GM21825 (cell line): Measurements from ENCODE around the gene ARG2.
A peak's percentile ranks its signal among the peaks of the same experiment; 100 is the strongest.

Source experiments
- ATAC-seq: cut with Tn5 transposase; IDR thresholded peaks from one replicate; pipeline ENCODE4 v1.9.1; 2021; ENCODE audit warnings: mild to moderate bottlenecking, moderate library complexity; ENCODE audit not compliant: unreplicated experiment

Gene ARG2

DNA sequence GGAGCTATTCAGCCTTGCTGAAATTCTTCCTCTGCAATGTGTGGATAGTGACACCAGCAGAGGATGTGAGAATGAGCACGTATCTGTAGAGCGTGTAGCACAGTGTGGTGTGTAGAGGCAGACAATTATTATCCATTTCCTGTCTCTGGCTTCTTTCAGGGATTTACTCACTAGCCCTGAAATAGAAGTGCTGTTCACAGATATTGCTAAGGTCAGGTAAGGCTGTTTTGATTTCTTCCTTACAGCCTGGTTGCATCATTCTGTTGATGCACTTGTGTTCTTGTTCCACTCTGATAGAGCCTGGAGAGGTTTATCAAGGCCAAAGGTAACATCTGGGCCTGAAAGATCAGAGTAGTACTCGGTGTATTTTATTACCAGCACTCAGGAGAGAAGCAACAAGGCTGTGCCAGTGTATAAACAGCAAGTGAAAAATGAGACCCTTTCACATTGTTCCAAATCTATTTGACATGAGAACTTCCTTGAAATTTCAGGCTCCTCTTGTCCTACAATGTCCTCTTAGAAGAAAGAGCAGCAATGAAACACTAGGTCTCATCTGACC is 16.7 kb downstream of the ARG2 start:
- ATAC-seq, result peak; percentile 77

DNA sequence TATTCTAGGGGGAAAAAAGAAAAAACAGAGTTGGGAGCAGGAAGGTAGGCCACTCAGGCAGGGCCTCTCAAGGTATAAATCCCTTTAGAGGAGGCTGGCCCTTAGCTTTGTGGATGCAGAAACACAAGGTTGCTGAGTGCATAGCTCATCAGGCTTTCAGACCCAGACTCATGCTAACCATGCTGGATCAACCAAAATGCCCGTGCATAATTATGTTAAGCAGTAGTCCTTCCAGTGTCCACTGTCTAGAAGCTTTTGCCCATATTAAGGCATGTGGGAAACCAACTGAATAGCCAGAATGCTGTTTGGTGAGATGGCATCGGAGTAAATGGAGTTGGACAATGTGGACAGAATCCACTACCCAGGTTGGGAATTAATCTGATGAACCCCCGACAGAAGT is 18.9 kb downstream of the ARG2 start:
- ATAC-seq, result no peak

DNA sequence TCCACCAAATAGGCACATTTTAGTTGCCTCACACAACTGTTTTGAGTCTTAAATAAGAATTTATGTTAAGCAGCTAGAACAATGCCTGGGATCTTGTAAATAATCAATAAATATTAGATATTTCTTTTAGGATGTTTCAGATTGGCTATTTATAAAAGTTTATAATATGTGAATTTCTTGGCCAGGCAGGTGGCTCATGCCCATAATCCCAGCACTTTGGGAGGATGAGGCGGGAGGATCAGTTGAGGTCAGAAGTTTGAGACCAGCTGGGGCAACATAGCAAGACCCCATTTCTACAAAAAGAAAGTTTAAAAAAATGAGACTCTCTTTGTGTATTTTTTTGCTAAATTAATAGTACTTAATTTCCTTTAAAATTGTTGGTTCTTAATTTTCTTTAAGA is 21.8 kb downstream of the ARG2 start:
- no peak for ATAC-seq

DNA sequence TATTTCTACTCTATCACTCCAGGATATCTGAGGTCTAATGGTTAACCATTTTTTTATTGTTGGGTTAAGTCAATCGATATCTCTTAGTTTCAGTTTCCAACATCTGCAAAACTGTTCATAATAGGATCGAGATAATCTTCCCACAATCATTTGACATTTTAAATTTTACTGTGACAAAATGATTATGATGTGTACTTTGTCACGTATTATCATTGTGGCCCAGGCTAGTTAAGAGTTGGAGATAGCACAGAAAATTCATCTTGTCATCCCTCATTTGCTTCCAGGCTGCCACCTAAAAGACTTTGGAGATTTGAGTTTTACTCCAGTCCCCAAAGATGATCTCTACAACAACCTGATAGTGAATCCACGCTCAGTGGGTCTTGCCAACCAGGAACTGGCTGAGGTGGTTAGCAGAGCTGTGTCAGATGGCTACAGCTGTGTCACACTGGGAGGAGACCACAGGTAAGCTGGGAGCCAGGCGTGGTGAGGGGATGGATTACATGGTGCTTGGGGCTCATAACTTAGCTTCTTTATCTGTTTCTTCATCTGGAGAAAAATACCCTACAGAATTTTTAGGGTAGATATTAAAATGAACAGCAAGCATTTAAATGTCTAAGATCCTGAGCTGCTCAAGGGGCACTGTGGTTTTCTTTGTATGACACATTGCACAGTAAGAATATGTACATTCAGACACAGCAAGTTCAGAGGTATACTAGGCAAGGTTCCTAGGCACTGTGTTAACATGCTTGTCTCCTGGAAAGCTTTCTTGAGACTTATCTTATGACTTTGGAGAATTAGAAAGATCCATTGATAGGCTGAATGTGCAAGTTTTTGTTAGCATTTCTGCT is 22.4 kb downstream of the ARG2 start:
- no peak for ATAC-seq

DNA sequence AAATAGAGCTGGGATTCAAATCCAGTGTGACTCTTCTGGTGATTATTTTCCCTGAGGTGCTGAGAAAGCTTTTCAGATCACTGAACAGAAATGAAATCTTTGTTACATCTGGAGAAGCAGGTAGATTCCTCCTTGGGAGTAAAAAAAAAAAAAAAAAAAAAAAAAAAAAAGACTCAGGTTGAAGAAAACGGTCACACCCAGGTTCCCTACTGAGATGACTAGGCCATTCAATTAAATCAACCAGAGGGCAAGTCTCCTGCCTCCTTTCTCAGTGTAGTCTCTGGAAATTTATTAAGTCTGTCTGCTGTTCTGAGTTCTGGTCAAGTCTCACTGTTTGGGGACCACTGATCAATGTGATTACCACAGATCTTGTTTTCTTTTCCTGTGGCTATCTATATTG is 24.0 kb downstream of the ARG2 start:
- no peak for ATAC-seq

DNA sequence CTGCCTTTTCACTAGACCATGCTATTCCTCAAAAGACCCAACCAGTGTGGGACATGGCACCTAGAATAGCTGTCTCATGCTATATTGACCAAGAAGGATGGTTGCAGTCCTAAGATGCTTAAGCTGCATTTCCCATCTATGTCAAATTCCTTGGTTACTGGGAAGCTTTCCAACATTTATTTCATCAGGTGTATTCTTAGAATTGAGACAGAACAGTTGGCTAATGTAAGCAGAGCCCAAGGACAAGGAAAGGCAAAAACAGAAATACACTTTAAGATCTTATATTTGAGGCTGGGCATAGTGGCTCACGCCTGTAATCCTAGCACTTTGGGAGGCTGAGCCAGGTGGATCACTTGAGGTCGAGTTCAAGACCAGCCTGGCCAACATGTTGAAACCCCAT is 24.7 kb downstream of the ARG2 start:
- no peak for ATAC-seq

DNA sequence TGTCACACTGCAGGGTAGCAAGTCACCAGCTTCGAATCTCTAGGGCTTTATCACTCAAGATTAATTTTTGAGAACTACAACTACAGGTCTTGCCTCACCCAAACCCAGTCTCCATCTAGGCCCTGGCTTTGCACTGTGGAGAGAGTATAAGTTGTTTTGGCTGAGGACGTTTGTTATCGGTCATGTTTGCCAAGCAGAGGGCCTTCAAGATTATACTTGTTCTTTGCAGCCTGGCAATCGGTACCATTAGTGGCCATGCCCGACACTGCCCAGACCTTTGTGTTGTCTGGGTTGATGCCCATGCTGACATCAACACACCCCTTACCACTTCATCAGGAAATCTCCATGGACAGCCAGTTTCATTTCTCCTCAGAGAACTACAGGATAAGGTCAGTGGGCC is 25.7 kb downstream of the ARG2 start:
- ATAC-seq, result no peak

DNA sequence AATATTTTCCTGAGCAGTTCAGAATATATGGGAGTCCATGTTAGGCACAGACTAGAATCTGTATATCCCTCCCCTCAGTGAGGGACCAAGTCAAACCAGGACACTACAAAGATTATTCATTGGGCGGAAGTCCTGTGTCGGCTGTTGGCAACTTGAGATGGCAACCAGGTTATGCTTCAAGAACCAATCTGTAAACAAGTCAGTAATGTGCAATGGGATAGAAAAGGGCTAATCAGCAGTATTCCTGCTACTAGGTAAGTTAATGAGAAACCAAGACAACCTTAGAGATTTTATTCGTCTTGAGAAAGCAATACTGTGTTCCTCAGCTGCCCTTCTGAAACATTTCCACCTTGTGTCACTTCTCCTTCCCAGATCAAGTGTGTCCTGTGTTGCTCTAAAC is 26.4 kb downstream of the ARG2 start:
- no peak for ATAC-seq

DNA sequence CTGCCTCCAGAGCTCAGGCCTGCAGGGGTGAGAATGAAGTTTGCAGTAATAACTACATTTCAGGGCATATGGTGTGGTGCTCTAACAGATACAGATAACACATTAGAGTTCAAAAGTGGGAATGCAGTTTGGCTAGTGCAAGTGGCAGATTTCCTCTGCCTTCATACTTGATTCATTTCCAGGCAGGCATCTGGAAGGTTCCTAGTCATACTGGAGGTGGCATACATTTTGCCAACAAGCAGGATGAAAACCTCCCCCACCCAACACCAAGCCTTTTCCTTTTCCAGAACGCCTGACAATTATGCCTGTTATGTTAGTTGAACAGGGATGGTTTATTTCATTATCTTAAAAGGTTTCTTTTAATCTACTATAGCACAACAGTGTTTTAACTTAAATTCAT is 30.4 kb downstream of the ARG2 start:
- ATAC-seq, result no peak

DNA sequence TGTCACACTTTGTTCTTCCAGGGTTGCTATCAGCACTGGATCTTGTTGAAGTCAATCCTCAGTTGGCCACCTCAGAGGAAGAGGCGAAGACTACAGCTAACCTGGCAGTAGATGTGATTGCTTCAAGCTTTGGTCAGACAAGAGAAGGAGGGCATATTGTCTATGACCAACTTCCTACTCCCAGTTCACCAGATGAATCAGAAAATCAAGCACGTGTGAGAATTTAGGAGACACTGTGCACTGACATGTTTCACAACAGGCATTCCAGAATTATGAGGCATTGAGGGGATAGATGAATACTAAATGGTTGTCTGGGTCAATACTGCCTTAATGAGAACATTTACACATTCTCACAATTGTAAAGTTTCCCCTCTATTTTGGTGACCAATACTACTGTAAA is 31.0 kb downstream of the ARG2 start:
- ATAC-seq, result no peak

DNA sequence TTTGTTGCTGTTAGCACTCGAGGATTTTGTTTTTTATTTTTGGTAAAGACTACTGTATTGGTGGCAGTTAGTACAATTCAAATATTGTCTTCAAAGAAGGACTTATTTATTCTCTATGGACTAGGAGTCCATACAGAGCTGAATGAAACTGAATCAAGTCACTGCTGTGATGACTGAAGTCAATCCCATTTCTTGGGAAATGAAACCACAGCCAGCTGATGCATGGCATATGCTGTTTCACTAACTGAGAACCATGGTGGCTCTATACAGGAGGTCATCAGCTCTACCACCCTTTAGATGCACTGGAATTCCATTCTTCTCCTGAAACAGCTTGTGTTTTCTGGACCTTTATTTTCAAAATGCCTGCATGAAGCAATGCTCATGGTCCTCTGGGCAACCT is 32.5 kb downstream of the ARG2 start:
- ATAC-seq, result no peak

DNA sequence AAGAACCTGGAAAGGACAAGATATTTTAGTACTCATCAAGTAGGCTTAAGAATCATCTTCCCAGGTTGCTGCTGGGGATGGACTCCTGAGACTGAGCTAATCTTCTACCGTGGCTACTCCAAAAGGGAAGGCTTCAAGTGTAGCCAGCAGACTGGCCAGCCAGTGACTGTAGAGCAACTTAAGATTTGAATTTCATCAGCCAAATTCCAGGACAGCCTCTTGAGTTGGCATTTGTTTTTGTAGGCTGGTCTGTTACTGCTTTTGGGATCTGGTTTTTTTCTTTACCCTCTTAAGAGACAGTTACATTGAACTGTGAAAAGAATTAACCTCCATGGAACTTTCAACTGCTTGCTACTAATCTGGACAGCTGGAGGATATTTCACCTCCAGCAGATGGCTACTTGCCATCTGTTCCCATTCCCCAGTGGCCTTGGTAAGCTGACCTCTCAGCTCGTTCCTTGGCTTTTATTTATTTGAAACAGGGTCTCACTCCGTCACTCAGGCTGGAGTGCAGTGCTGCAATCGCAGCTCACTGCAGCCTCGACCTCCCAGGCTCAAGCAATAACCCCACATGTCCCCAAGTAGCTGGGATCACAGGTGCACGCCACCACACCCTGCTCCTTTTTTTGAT is 34.0 kb downstream of the ARG2 start:
- ATAC-seq, result no peak

DNA sequence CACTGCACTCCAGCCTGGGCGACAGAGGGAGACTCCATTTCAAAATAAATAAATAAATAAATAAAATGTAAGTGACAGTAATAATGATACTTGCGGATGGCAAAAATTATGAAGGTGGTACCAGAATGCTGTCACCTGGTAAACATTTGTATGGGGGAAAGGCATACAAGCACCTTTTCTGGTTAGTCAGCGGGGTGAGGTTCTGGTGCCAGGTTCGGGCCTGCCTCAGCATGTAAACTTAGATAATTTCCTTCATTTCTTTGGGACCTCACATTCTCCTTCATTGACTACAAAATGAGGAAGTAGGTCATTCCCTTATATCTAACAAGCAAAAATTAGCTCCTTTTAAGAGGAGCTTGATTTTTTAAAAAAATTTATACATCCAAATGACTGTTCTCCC is 43.9 kb downstream of the ARG2 start:
- ATAC-seq, result no peak

DNA sequence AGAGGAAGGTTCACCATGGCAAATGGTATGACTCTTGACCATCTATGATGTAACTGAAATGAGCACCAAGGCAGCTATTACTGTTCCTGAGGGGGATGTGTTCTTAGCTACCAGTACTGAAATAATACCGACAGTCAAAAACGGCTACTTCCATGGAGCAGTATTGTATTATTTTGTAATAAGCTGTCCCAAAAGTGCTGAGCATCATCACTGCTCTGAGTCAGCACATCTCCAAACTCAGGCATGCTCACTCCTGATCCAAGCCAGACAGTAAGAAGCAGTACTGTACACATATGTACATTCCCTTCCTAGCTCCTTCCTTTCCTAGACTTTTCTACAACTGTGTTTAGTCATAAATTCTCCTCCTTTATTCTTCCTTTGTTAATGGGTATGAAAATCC is 46.1 kb downstream of the ARG2 start:
- no peak for ATAC-seq

DNA sequence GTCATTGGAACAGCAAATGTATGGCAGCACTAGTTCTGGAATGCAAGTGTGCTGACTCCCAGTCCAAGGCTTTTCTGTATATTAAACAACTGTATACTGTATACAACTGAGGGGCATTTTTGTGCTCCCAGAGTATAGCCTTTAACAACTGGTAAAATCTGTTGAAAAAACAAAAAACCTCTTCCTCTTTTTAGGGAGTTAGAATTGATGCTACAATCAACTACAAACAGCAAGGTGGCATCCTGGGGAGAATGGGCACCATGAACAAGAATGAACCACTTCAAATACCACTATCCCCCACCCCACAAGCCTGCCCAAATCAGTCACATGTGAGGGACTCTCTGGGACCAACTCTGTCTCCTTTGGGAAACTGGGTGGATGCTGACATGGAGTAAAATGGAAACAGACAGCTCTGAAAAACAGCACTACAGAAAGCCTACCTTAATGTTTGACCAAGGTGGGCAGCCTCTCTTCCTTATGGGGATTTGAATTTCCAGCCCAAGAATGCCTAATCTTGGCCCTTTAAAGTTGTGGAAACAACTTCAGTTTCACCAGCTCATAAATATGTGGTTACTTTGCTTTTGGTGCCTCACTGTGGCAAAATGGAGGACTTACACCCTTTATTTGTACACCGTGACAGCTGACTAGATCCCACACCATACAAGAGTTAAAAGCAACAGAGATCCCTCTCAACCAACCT is 47.2 kb downstream of the ARG2 start:
- ATAC-seq, result peak; percentile 59

DNA sequence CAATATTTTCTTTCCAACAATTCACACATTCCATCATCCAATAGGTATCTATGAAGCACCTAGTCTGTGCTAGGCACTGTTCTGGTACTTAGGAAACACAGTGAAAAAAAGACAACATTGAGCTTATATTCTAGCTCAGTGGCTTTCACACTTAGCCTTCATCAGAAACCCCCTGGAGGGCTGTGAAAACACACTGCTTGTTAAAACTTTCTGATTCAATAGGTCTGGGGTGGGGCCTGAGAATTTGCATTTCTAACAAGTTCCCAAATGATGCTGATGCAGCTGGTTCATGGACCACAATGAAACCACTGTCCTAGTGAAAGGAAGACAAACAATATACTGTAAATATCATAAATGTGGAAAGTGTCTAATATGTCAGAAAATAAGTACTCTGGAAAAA is 48.8 kb downstream of the ARG2 start:
- no peak for ATAC-seq

DNA sequence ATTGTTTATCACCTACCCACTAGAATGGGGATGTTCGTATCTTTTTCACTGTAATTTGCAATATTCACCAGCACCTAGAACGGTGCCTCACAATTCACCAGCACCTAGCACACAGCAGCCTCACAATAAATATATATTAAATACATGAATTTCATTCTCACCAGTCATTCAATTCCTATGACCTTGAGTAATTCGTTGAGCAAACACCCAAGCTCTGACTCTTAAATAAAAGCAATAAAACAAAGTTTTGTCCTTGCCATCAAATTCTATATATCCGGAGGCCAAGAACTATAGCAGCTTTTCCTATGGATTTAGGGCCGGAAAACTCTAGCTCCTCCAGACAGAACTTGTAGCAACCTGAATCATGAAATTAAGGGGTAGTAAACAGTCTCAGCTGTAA is 53.7 kb downstream of the ARG2 start:
- no peak for ATAC-seq

DNA sequence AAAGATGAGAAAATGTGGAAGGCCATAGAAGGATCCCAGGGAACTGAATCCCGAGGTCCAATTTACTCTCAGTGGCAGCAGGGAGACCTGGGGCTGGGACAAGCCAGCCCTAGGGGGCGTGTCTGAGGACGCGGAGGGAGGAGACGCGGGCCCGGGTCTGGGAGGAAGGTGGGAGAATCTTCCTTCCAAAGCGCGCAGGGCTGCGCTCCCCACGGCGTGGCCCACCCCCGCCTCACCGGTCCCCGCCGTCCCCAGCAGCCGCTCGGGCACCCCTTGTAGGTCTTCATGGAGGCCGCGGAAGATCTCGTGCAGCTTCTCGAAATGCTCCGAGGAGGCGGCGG is 54.4 kb downstream of the ARG2 start:
- peak; percentile 41 for ATAC-seq

DNA sequence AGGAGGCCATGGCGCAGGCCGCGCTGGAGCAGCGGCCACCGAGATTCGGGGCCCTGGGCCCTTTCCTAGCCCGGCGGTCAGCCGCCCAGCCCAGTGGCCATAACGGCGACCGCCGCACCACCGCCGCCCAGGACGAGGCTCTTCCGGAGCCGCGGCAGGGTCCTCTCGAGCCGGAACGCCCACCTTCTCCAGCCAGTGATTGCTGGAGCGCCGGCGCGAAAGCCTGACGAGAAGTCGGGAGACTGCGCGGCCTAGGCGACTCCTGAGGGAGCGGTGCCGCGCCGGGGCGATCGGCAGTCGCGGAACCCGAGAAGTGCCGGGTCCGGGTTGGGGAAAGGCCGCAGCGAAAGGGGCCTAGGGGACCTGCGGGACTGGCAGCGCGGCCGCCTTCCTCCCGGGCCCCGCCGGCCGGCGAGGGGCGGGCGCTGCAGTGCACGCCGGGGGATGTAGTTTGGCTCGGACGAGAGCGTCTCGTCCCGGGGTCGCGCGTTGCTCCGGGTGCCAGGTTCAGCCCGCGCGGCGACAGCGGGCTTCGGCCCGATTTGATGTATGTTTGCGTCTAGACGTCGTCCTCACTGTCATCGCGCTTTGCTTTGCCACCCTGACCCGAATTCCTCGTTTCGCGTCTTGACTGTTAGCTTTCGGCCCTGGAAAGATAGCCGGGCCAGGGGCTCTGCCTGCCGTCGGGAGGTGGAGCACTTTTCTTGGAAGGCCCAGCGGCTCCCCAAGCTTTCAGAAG is 54.9 kb downstream of the ARG2 start, which contains the start of gene VTI1B:
TSS of gene VTI1B (minus strand) at position 153 of the 739 bp plus-strand sequence. CDS start at position 10, 143 bp downstream.
- peak; percentile 82 for ATAC-seq

DNA sequence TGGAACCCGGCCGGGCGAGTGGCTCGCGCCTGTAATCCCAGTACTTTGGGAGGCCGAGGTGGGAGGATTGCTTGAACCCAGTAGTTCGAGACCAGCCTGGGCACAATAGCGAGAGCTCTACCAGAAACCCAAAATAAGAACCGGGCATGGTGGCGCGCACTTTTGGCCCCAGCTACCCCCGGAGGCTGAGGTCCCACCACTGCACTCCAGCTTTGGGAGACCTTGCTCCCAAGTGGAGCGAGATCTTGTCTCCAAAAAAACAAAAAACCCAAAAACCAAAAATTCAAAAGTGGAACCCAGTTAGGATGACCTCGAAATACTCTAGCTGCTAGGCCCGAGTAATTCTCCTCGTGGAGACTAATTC is 55.5 kb downstream of the ARG2 start:
- no peak for ATAC-seq

DNA sequence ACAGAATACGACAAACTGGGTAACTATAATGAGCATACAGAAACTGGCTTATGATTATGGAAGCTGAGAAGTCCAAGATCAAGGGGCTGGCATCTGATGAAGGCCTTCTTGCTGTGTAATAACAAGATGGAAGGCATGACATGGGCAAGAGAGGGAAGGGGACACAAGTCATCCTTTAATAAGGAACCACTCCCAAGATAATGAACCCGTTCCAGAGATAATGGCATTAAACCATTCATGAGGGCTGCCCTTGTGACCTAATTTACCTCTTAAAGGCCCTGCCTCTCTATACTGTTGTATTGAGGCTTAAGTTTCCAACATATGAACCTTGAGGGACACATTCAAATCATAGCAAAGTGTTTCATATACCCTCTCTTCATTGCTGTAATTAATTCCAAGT is 59.3 kb downstream of the ARG2 start:
- no peak for ATAC-seq
